ENCODE data around the gene MTHFD2L. TPM values are rescaled to one million over a fixed set of nuclear protein-coding genes. Genes with fewer than 3 reads are reported as not detected.

MTHFD2L gene
- total RNA-seq, 1 donor from 2014 or later, result 13.8 TPM

DNA sequence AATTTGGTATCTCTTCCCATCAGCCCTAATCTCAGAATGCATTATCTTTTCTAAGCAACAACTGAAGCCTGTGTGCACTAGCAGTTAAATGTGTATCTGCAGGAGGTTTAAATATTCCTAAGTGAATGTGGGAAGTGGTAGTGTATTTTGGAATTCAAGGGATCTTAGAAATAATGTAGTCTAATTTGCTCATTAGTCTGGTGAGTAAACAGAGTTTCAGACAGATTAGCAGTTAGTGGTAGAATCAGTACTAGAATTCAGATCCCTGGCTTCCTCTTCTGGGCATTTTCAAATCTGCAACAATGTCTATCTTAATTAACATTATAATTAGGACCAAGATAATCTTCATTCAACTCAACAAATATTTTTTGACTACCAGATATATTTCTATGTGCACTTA is 47.2 kb upstream of the MTHFD2L start:
- Histone ChIP-seq H3K27ac (replicated peaks) (peak overlapping the region; percentile 90), H3K4me3 (no peak overlapping the region), H3K36me3 (no peaks in the 10 kb centered on the region), H3K27me3 (ENCODE audit: low read depth) (no peaks in the 10 kb centered on the region), H3K4me1 (peaks cover 59% of the 10 kb centered on the region), H3K9me3 (replicated peaks) (no peaks in the 10 kb centered on the region)
- no peak for DNase-seq
- TF ChIP-seq, protein P1, sequence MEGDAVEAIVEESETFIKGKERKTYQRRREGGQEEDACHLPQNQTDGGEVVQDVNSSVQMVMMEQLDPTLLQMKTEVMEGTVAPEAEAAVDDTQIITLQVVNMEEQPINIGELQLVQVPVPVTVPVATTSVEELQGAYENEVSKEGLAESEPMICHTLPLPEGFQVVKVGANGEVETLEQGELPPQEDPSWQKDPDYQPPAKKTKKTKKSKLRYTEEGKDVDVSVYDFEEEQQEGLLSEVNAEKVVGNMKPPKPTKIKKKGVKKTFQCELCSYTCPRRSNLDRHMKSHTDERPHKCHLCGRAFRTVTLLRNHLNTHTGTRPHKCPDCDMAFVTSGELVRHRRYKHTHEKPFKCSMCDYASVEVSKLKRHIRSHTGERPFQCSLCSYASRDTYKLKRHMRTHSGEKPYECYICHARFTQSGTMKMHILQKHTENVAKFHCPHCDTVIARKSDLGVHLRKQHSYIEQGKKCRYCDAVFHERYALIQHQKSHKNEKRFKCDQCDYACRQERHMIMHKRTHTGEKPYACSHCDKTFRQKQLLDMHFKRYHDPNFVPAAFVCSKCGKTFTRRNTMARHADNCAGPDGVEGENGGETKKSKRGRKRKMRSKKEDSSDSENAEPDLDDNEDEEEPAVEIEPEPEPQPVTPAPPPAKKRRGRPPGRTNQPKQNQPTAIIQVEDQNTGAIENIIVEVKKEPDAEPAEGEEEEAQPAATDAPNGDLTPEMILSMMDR (IDR thresholded peaks at IDR 0.05; ENCODE audit: borderline replicate concordance), result no peak
- intact Hi-C loops (cut with micrococcal nuclease), result no loop called here

DNA sequence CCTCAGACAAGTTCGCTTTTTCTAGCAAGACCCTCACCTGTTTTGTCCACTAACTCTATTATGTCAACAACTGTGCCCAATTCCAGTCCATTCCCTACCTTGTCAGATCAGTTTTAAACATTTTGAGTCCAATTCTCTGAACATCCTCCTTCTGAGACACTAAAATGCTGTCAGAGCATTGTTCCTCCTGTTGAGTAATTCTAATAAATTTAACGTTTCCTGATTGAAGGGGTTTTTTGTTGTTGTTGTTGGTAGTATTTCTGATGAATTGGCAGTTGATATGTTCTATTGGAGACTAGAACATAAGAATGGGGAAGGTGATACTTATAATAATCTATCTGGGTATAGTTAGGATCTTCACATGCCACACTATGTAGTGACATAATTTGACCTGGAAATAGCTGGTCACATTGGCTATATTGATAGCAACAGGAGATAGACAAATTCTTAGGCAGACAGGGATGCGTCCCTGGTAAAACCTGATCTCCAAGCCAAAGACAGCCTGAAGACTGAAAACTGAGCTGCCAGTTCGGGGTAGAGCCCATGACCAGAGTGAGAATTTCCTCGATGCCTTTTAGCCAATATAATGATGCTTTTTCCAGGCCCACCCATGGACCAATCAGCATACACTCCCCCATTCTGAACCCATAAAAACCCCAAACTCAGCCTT is 46.5 kb upstream of the MTHFD2L start:
- no peaks in the 10 kb centered on the region for H3K36me3 ChIP-seq
- H3K4me1 ChIP-seq, result peaks cover 57% of the 10 kb centered on the region
- H3K27ac ChIP-seq (replicated peaks), result peak overlapping the region; percentile 90
- no peak for DNase-seq
- no peaks in the 10 kb centered on the region for H3K27me3 ChIP-seq (ENCODE audit: low read depth)
- H3K9me3 ChIP-seq (replicated peaks), result no peaks in the 10 kb centered on the region
- TF ChIP-seq, protein P1 (IDR thresholded peaks at IDR 0.05; ENCODE audit: borderline replicate concordance), result no peak
- intact Hi-C loops (cut with micrococcal nuclease), result no loop called here
- H3K4me3 ChIP-seq, result no peak overlapping the region

DNA sequence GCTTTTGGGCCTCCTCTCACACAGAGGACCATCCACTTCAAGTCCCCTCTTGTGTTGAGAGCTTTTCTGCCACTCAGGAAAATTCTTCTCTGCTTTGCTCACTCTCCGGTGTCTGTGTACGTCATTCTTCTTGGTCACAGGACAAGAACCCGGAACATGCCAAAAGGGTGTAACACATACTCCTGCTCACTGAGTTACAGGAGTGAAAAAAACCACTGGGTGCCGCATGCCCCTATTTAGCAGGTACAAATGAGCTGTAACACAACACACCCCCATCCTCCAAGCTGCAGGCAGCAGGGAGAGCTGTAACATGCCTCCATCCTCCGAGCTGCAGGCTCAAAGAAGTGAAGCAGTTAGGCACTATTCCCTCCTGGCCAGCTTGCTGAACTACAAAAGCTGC is 45.9 kb upstream of the MTHFD2L start:
- DNase-seq, result no peak
- Histone ChIP-seq H3K36me3 (no peaks in the 10 kb centered on the region), H3K9me3 (replicated peaks) (no peaks in the 10 kb centered on the region), H3K4me3 (no peak overlapping the region), H3K4me1 (peaks cover 61% of the 10 kb centered on the region), H3K27me3 (ENCODE audit: low read depth) (no peaks in the 10 kb centered on the region), H3K27ac (replicated peaks) (peak overlapping the region; percentile 90)
- intact Hi-C loops (cut with micrococcal nuclease), result no loop called here
- TF ChIP-seq, protein P1 (IDR thresholded peaks at IDR 0.05; ENCODE audit: borderline replicate concordance), result no peak

GRCh38 chr4:74112399-74113105 is 45.4 kb upstream of the MTHFD2L start:
- TF ChIP-seq, protein P1 (IDR thresholded peaks at IDR 0.05; ENCODE audit: borderline replicate concordance), result no peak
- intact Hi-C loops (cut with micrococcal nuclease), result no loop called here
- Histone ChIP-seq H3K36me3 (no peaks in the 10 kb centered on the region), H3K4me1 (peaks cover 66% of the 10 kb centered on the region), H3K9me3 (replicated peaks) (no peaks in the 10 kb centered on the region), H3K27ac (replicated peaks) (peak overlapping the region; percentile 90), H3K27me3 (ENCODE audit: low read depth) (no peaks in the 10 kb centered on the region), H3K4me3 (no peak overlapping the region)
- DNase-seq, result no peak

GRCh38 chr4:74114234-74114633 is 43.7 kb upstream of the MTHFD2L start:
- H3K36me3 ChIP-seq, result no peaks in the 10 kb centered on the region
- intact Hi-C loops (cut with micrococcal nuclease), result no loop called here
- no peak overlapping the region for H3K4me3 ChIP-seq
- no peaks in the 10 kb centered on the region for H3K9me3 ChIP-seq (replicated peaks)
- no peaks in the 10 kb centered on the region for H3K27me3 ChIP-seq (ENCODE audit: low read depth)
- DNase-seq, result no peak
- TF ChIP-seq, protein P1 (IDR thresholded peaks at IDR 0.05; ENCODE audit: borderline replicate concordance), result no peak
- no peak overlapping the region for H3K27ac ChIP-seq (replicated peaks)
- H3K4me1 ChIP-seq, result peaks cover 61% of the 10 kb centered on the region

Measured in left ventricle myocardium inferior (tissue), 1 donor.